ENCODE measurements around the gene NDUFB11. TPM values are rescaled to one million over a fixed set of nuclear protein-coding genes. Genes with fewer than 3 reads are reported as not detected.

Gene NDUFB11
- total RNA-seq, 1 experiment from 2014 or later, result 110 TPM

DNA sequence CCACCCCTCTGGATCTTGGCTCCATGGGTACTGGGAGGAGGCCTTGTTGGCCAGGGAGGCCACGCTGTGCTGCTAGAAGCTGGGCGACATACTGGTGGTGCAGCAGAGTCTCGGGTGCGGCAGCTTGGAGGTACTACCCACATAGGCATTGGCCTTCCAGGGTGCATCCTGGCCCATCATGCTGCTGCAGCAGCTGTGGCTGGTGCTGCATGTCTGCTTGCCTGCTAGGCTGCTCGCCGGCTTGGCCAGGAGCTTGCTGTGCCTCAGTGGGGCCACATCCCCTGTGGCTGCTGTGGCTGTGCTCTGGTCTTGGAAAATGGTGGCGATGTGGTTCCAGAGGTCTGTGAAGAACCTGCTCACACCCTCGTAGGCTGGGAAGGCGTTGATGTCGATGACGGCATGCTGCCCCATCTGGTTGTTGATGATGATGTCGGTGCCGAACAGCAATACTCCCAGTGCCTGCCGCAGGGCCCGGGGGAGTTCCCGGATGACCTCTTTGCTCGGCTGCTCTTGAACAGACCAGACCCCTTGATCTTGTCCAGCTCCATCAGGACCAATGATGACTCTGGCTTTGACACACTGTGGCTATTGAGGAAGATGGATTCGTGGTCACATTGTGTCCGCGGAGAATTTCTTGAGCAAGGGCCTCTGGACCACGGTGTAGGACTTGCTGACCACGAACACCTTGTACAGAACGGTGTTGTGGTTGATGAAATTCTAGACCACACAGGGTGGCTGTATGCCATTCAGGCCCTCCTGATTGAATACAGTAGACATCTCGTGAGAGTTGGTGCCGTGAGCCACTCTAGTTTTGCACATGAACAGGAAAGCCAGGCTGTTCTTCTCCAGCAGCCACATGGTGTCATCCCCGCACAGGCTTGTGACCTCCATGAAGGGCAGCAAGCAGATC, 12.4 kb upstream of the NDUFB11 start (continued):
- TF ChIP-seq, protein P1, sequence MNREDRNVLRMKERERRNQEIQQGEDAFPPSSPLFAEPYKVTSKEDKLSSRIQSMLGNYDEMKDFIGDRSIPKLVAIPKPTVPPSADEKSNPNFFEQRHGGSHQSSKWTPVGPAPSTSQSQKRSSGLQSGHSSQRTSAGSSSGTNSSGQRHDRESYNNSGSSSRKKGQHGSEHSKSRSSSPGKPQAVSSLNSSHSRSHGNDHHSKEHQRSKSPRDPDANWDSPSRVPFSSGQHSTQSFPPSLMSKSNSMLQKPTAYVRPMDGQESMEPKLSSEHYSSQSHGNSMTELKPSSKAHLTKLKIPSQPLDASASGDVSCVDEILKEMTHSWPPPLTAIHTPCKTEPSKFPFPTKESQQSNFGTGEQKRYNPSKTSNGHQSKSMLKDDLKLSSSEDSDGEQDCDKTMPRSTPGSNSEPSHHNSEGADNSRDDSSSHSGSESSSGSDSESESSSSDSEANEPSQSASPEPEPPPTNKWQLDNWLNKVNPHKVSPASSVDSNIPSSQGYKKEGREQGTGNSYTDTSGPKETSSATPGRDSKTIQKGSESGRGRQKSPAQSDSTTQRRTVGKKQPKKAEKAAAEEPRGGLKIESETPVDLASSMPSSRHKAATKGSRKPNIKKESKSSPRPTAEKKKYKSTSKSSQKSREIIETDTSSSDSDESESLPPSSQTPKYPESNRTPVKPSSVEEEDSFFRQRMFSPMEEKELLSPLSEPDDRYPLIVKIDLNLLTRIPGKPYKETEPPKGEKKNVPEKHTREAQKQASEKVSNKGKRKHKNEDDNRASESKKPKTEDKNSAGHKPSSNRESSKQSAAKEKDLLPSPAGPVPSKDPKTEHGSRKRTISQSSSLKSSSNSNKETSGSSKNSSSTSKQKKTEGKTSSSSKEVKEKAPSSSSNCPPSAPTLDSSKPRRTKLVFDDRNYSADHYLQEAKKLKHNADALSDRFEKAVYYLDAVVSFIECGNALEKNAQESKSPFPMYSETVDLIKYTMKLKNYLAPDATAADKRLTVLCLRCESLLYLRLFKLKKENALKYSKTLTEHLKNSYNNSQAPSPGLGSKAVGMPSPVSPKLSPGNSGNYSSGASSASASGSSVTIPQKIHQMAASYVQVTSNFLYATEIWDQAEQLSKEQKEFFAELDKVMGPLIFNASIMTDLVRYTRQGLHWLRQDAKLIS (CRISPR knock-in tag; IDR thresholded peaks at IDR 0.05; ENCODE audit: borderline replicate concordance), result no peak
- TF ChIP-seq, protein P2, sequence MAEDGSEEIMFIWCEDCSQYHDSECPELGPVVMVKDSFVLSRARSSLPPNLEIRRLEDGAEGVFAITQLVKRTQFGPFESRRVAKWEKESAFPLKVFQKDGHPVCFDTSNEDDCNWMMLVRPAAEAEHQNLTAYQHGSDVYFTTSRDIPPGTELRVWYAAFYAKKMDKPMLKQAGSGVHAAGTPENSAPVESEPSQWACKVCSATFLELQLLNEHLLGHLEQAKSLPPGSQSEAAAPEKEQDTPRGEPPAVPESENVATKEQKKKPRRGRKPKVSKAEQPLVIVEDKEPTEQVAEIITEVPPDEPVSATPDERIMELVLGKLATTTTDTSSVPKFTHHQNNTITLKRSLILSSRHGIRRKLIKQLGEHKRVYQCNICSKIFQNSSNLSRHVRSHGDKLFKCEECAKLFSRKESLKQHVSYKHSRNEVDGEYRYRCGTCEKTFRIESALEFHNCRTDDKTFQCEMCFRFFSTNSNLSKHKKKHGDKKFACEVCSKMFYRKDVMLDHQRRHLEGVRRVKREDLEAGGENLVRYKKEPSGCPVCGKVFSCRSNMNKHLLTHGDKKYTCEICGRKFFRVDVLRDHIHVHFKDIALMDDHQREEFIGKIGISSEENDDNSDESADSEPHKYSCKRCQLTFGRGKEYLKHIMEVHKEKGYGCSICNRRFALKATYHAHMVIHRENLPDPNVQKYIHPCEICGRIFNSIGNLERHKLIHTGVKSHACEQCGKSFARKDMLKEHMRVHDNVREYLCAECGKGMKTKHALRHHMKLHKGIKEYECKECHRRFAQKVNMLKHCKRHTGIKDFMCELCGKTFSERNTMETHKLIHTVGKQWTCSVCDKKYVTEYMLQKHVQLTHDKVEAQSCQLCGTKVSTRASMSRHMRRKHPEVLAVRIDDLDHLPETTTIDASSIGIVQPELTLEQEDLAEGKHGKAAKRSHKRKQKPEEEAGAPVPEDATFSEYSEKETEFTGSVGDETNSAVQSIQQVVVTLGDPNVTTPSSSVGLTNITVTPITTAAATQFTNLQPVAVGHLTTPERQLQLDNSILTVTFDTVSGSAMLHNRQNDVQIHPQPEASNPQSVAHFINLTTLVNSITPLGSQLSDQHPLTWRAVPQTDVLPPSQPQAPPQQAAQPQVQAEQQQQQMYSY (CRISPR knock-in tag; IDR thresholded peaks at IDR 0.05), result no peak
- TF ChIP-seq RELA (CRISPR knock-in tag; IDR thresholded peaks at IDR 0.05; ENCODE audit: borderline replicate concordance) (no peak), EMX1 (CRISPR knock-in tag; IDR thresholded peaks at IDR 0.05) (no peak), TP53 (CRISPR knock-in tag; IDR thresholded peaks at IDR 0.05) (no peak)
- TF ChIP-seq, protein P3, sequence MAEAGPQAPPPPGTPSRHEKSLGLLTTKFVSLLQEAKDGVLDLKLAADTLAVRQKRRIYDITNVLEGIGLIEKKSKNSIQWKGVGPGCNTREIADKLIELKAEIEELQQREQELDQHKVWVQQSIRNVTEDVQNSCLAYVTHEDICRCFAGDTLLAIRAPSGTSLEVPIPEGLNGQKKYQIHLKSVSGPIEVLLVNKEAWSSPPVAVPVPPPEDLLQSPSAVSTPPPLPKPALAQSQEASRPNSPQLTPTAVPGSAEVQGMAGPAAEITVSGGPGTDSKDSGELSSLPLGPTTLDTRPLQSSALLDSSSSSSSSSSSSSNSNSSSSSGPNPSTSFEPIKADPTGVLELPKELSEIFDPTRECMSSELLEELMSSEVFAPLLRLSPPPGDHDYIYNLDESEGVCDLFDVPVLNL (CRISPR knock-in tag; IDR thresholded peaks at IDR 0.05; ENCODE audit: borderline replicate concordance, low read depth), result no peak
- TF ChIP-seq, protein P4, sequence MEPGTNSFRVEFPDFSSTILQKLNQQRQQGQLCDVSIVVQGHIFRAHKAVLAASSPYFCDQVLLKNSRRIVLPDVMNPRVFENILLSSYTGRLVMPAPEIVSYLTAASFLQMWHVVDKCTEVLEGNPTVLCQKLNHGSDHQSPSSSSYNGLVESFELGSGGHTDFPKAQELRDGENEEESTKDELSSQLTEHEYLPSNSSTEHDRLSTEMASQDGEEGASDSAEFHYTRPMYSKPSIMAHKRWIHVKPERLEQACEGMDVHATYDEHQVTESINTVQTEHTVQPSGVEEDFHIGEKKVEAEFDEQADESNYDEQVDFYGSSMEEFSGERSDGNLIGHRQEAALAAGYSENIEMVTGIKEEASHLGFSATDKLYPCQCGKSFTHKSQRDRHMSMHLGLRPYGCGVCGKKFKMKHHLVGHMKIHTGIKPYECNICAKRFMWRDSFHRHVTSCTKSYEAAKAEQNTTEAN (CRISPR knock-in tag; IDR thresholded peaks at IDR 0.05), result no peak
- TF ChIP-seq, protein P5, sequence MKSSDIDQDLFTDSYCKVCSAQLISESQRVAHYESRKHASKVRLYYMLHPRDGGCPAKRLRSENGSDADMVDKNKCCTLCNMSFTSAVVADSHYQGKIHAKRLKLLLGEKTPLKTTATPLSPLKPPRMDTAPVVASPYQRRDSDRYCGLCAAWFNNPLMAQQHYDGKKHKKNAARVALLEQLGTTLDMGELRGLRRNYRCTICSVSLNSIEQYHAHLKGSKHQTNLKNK (CRISPR knock-in tag; IDR thresholded peaks at IDR 0.05), result no peak
- TF ChIP-seq, protein P6, sequence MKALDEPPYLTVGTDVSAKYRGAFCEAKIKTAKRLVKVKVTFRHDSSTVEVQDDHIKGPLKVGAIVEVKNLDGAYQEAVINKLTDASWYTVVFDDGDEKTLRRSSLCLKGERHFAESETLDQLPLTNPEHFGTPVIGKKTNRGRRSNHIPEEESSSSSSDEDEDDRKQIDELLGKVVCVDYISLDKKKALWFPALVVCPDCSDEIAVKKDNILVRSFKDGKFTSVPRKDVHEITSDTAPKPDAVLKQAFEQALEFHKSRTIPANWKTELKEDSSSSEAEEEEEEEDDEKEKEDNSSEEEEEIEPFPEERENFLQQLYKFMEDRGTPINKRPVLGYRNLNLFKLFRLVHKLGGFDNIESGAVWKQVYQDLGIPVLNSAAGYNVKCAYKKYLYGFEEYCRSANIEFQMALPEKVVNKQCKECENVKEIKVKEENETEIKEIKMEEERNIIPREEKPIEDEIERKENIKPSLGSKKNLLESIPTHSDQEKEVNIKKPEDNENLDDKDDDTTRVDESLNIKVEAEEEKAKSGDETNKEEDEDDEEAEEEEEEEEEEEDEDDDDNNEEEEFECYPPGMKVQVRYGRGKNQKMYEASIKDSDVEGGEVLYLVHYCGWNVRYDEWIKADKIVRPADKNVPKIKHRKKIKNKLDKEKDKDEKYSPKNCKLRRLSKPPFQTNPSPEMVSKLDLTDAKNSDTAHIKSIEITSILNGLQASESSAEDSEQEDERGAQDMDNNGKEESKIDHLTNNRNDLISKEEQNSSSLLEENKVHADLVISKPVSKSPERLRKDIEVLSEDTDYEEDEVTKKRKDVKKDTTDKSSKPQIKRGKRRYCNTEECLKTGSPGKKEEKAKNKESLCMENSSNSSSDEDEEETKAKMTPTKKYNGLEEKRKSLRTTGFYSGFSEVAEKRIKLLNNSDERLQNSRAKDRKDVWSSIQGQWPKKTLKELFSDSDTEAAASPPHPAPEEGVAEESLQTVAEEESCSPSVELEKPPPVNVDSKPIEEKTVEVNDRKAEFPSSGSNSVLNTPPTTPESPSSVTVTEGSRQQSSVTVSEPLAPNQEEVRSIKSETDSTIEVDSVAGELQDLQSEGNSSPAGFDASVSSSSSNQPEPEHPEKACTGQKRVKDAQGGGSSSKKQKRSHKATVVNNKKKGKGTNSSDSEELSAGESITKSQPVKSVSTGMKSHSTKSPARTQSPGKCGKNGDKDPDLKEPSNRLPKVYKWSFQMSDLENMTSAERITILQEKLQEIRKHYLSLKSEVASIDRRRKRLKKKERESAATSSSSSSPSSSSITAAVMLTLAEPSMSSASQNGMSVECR (CRISPR knock-in tag; IDR thresholded peaks at IDR 0.05; ENCODE audit: borderline replicate concordance), result no peak
- TF ChIP-seq, protein P7, sequence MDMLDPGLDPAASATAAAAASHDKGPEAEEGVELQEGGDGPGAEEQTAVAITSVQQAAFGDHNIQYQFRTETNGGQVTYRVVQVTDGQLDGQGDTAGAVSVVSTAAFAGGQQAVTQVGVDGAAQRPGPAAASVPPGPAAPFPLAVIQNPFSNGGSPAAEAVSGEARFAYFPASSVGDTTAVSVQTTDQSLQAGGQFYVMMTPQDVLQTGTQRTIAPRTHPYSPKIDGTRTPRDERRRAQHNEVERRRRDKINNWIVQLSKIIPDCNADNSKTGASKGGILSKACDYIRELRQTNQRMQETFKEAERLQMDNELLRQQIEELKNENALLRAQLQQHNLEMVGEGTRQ (CRISPR knock-in tag; IDR thresholded peaks at IDR 0.05), result no peak
